Epithelial cell of proximal tubule (primary cell): ENCODE data around the gene CLEC16A. TPM values are rescaled to one million over a fixed set of nuclear protein-coding genes. Genes with fewer than 3 reads are reported as not detected.

Experiments used
- DNase-seq: peaks from one replicate; pipeline ENCODE4 v3.0.0-alpha.2; 2011; ENCODE audit warnings: low read depth
- H3K4me3 ChIP-seq: 2 replicates; pipeline ENCODE4 v1.5.1; 2011; ENCODE audit warnings: low read depth, mild to moderate bottlenecking, low read length
- CTCF ChIP-seq: conservative IDR thresholded peaks from 2 replicates; pipeline ENCODE4 v1.5.1; 2012; ENCODE audit warnings: low read depth, mild to moderate bottlenecking, low read length
- total RNA-seq: library from RNA; depleted of rRNA; stranded (reverse); fragments of >200 nt; gene quantifications from 2 replicates; pipeline ENCODE4 v1.2.3, GENCODE V29; 2015

CLEC16A gene
- total RNA-seq, 1 donor from 2014 or later, result 15.6 TPM

GRCh38 chr16:11053916-11054460 is 109.6 kb downstream of the CLEC16A start:
- DNase-seq, result no peak
- no peak overlapping the region for H3K4me3 ChIP-seq
- TF ChIP-seq CTCF, result no peak

GRCh38 chr16:11056090-11056992 is 112.0 kb downstream of the CLEC16A start:
- no peak overlapping the region for H3K4me3 ChIP-seq
- DNase-seq, result no peak
- TF ChIP-seq CTCF, result no peak

- DNase-seq, result no peak
- no peak for TF ChIP-seq CTCF
Observed at GRCh38 chr16:11056993-11057649, 112.8 kb downstream of the CLEC16A start.

GRCh38 chr16:11057711-11058345 is 113.5 kb downstream of the CLEC16A start:
- H3K4me3 ChIP-seq, result no peak overlapping the region
- no peak for DNase-seq
- TF ChIP-seq CTCF, result no peak

More at GRCh38 chr16:11056993-11057649, 112.8 kb downstream of the CLEC16A start:
- H3K4me3 ChIP-seq, result no peak overlapping the region

- TF ChIP-seq CTCF, result no peak
- H3K4me3 ChIP-seq, result no peak overlapping the region
- no peak for DNase-seq
Observed at GRCh38 chr16:11058832-11059231, 114.5 kb downstream of the CLEC16A start.

- no peak for TF ChIP-seq CTCF
- DNase-seq, result no peak
Observed at GRCh38 chr16:11059588-11059987, 115.2 kb downstream of the CLEC16A start.

More at GRCh38 chr16:11059588-11059987, 115.2 kb downstream of the CLEC16A start:
- H3K4me3 ChIP-seq, result no peak overlapping the region
